DOHH2 (cell line): Measurements from ENCODE around the gene CIAO2A.

Experiments used
- H3F3A ChIP-seq: fragments of 200-600 bp; sonication (generic), shearing (Covaris generic); 2 replicates; pipeline ENCODE4 v1.6.0; 2016; ENCODE audit warnings: antibody characterized with exemption, mild to moderate bottlenecking; ENCODE audit not compliant: control insufficient read depth, insufficient read depth
- H3K27ac ChIP-seq: fragments of 200-600 bp; sonication (generic); 2 replicates; pipeline ENCODE4 v1.5.1; 2014; ENCODE audit warnings: low read depth, mild to moderate bottlenecking, low read length, moderate library complexity
- H3K27me3 ChIP-seq: fragments of 200-600 bp; sonication (generic); 2 replicates; pipeline ENCODE4 v1.6.1; 2014; ENCODE audit warnings: mild to moderate bottlenecking, low read length, mixed read lengths; ENCODE audit not compliant: control insufficient read depth
- H3K36me3 ChIP-seq: fragments of 200-600 bp; sonication (generic); 2 replicates; pipeline ENCODE4 v1.6.1; 2014; ENCODE audit warnings: mild to moderate bottlenecking, low read length, moderate library complexity, mixed read lengths; ENCODE audit not compliant: control insufficient read depth
- H3K4me1 ChIP-seq: fragments of 200-600 bp; sonication (generic); 2 replicates; pipeline ENCODE4 v1.6.1; 2014; ENCODE audit warnings: mild to moderate bottlenecking, low read length, mixed read lengths; ENCODE audit not compliant: control insufficient read depth
- H3K4me2 ChIP-seq: fragments of 200-600 bp; sonication (generic); 2 replicates; pipeline ENCODE4 v1.6.0; 2014; ENCODE audit warnings: mild to moderate bottlenecking, low read length, moderate library complexity
- H3K4me3 ChIP-seq: fragments of 200-600 bp; sonication (generic); 2 replicates; pipeline ENCODE4 v1.5.1; 2014; ENCODE audit warnings: mild to moderate bottlenecking, low read length, mixed read lengths
- H3K79me2 ChIP-seq: fragments of 200-600 bp; sonication (generic); 2 replicates; pipeline ENCODE4 v1.6.1; 2014; ENCODE audit warnings: mild to moderate bottlenecking, low read length, mixed read lengths; ENCODE audit not compliant: control insufficient read depth
- H3K9me2 ChIP-seq: fragments of 200-600 bp; sonication (generic); replicated peaks from 2 replicates; pipeline ENCODE4 v1.6.1; 2014; ENCODE audit warnings: mild to moderate bottlenecking, low read length, mixed read lengths; ENCODE audit not compliant: control insufficient read depth
- H3K9me3 ChIP-seq: fragments of 200-600 bp; sonication (generic); 2 replicates; pipeline ENCODE4 v1.6.1; 2014; ENCODE audit warnings: antibody characterized with exemption, low read length, mixed read lengths; ENCODE audit not compliant: control insufficient read depth, insufficient read depth
- H4K20me1 ChIP-seq: fragments of 200-600 bp; sonication (generic); 2 replicates; pipeline ENCODE4 v1.6.0; 2014; ENCODE audit warnings: low read depth, mild to moderate bottlenecking, antibody characterized with exemption, low read length, moderate library complexity; ENCODE audit not compliant: control insufficient read depth, insufficient read depth
- CTCF ChIP-seq: fragments of 200-600 bp; sonication (generic); IDR thresholded peaks from one replicate; pipeline ENCODE4 v1.5.1; 2014; ENCODE audit warnings: antibody characterized with exemption, mild to moderate bottlenecking, low read depth, low read length; ENCODE audit not compliant: poor library complexity, severe bottlenecking
- EZH2phosphoT487 ChIP-seq: fragments of 200-600 bp; sonication (generic); IDR thresholded peaks from 2 replicates; pipeline ENCODE4 v1.6.1; 2017; ENCODE audit warnings: borderline replicate concordance, mild to moderate bottlenecking, antibody characterized with exemption, low read length, moderate library complexity, mixed read lengths

The CIAO2A gene

DNA sequence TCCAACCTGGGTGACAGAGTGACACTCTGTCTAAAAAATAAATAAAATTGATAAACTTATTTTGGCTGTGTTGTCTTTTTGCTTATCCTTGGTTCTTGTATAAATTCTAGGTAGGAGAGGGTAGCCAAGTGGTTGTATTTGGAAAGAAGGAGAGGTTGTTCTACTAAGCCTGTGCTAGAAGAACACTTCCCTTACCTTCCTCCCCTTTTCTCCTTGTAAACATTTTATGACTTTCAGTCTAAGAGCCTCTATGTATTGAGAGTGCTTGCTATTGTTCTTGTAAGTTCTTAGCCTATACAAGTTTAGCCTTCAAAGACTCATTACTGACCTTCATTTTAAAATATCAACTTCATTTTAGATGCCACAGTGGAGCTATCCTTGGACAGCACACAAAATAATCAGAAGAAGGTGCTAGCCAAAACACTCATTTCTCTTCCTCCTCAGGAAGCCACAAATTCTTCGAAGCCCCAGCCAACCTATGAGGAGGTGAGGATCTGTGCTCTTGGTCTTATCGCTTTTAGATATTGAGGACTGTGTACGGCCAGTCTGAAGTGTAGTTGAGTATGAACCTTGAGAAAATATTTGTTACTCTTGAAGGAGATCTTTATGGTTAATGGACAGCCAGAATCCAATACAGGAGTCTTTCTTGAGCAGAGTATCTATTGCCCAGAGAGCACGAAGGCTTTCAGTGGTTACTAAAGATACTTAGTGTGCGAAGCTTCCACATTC is 24.3 kb upstream of the CIAO2A start:
- Histone ChIP-seq H3K27ac (no peak overlapping the region), H3K9me3 (no peaks in the 10 kb centered on the region), H3K4me1 (no peaks in the 10 kb centered on the region), H3K9me2 (no peaks in the 10 kb centered on the region), H4K20me1 (no peaks in the 10 kb centered on the region), H3K36me3 (peaks cover 87% of the 10 kb centered on the region), H3K79me2 (peaks cover 2% of the 10 kb centered on the region; the same call in 1 of the 2 replicates), H3F3A (no peaks in the 10 kb centered on the region), H3K4me3 (no peak overlapping the region), H3K27me3 (no peaks in the 10 kb centered on the region), H3K4me2 (no peak overlapping the region)
- TF ChIP-seq EZH2phosphoT487, result no peak
- no peak for TF ChIP-seq CTCF

DNA sequence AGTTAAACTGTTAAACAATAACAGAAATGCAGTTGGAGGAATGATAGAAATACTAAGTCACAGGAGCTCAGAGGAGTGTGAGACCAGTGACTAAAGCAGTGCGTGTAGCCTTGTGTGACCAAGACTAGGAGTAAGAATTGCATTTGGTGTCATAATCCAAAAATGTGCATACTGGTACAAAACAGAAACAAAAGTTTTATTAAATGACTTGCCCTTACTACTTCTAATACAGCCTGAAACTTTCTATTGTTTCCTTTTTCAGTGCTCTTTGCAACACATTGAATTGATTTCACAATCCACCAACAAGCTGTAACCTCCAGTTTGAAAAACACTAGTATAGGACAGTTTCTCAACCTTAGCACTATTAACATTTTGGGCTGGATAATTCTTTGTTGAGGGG is 19.3 kb upstream of the CIAO2A start:
- H3F3A ChIP-seq, result no peaks in the 10 kb centered on the region
- H3K9me3 ChIP-seq, result no peaks in the 10 kb centered on the region
- peaks cover 7% of the 10 kb centered on the region; the same call in 1 of the 2 replicates for H4K20me1 ChIP-seq
- no peaks in the 10 kb centered on the region for H3K9me2 ChIP-seq
- H3K4me3 ChIP-seq, result no peak overlapping the region
- H3K27ac ChIP-seq, result no peak overlapping the region
- H3K36me3 ChIP-seq, result peaks cover 59% of the 10 kb centered on the region
- TF ChIP-seq EZH2phosphoT487 (no peak), CTCF (no peak)
- no peak overlapping the region for H3K4me2 ChIP-seq
- H3K4me1 ChIP-seq, result peaks cover 22% of the 10 kb centered on the region
- no peaks in the 10 kb centered on the region for H3K27me3 ChIP-seq
- H3K79me2 ChIP-seq, result peaks cover 49% of the 10 kb centered on the region

GRCh38 chr15:64112073-64112772 is 18.6 kb upstream of the CIAO2A start:
- Histone ChIP-seq H3K4me3 (no peak overlapping the region), H3K4me2 (no peak overlapping the region), H3K4me1 (peaks cover 22% of the 10 kb centered on the region), H3K9me3 (no peaks in the 10 kb centered on the region), H3K27me3 (no peaks in the 10 kb centered on the region), H3K27ac (no peak overlapping the region), H3K79me2 (peaks cover 55% of the 10 kb centered on the region), H4K20me1 (peaks cover 8% of the 10 kb centered on the region; the same call in 1 of the 2 replicates), H3K9me2 (no peaks in the 10 kb centered on the region), H3K36me3 (peaks cover 55% of the 10 kb centered on the region), H3F3A (no peaks in the 10 kb centered on the region)
- TF ChIP-seq EZH2phosphoT487, result no peak
- no peak for TF ChIP-seq CTCF
